GM18498 (cell line): ENCODE measurements around the gene RABGAP1.

Experiments used
- ATAC-seq: cut with Tn5 transposase; IDR thresholded peaks from one replicate; pipeline ENCODE4 v1.9.1; 2021; ENCODE audit warnings: mild to moderate bottlenecking, moderate library complexity; ENCODE audit not compliant: unreplicated experiment

Gene RABGAP1

DNA sequence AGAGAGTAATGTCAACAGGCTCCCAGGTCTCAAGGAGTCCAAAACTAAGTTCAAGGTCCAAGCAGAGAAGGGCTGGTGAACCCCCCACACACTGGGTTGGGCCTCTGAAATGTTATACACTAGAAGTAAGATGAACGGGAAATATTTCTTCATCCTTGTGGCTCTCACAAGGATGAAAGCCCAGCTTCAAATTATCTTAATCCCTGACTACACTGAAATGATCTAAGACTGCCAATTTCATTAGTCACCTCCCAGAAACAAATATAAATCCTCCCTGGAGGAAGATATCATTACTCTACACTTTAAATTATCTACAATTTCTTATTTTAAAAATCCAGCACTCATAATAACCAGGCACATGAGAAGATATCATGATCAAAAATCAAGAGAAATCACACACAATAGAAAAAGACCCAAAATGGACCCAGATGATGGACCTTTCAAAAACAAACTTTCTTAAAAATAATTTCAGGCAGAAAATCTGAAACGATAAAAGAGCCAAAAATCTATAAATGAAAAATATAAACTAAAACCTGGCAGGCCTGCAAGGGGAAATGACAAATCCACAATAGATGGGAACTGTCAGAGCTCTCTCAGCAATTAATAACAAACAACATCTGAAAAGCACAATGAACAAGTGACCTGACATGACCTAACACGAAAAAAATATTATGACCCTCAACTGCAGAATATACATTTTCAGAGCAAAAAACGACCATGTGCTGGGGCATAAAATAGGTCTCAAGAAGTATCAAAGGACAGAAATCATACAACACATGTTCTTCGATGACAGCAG is 210.1 kb downstream of the RABGAP1 start:
- no peak for ATAC-seq
